ENCODE results near the gene RAPGEF5. TPM values are rescaled to one million over a fixed set of nuclear protein-coding genes. Genes with fewer than 3 reads are reported as not detected.

The RAPGEF5 gene
- total RNA-seq, 1 donor = 1.5 TPM

DNA sequence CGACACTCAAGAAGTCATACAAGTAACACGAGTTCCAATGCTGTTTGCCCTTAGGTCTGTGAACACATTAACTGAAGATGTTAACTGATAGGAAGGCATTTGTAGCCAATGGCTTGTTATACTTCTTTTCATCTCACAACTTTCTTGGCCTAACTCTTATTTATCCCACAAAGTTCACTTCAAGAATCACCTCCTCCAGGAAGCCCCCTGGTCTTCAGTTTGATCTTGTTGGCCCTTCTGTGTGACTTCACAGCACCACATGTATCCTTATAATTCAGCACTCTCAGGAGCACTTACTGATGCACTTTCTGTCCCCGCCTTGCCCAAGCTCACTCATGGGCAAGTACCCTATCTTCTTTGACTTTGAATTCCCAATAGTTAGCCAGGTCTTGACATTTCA, 159.6 kb downstream of the RAPGEF5 start:
- H3K4me3 ChIP-seq (ENCODE audit: low read depth, low read length) = no peak overlapping the region

DNA sequence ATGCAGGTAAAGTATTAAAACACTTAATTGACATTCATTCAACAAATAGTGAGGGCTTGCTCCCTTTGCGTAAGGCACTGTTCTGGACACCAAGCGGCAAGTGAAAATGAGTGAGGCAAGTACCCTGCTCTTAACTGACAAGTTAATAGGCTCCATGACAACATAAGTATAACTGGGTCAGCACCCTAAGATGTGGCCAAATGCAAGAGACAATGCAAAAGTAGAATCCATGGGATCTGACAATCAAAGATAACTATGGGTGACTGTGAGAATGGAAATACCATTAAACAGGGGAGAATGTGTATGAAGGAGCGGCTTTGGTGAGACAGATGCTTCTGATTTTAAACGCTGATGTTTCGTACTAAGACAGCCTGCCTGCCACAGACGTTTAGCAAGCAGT, 160.5 kb downstream of the RAPGEF5 start:
- no peak overlapping the region for H3K4me3 ChIP-seq (ENCODE audit: low read depth, low read length)
- TF ChIP-seq, protein P1, sequence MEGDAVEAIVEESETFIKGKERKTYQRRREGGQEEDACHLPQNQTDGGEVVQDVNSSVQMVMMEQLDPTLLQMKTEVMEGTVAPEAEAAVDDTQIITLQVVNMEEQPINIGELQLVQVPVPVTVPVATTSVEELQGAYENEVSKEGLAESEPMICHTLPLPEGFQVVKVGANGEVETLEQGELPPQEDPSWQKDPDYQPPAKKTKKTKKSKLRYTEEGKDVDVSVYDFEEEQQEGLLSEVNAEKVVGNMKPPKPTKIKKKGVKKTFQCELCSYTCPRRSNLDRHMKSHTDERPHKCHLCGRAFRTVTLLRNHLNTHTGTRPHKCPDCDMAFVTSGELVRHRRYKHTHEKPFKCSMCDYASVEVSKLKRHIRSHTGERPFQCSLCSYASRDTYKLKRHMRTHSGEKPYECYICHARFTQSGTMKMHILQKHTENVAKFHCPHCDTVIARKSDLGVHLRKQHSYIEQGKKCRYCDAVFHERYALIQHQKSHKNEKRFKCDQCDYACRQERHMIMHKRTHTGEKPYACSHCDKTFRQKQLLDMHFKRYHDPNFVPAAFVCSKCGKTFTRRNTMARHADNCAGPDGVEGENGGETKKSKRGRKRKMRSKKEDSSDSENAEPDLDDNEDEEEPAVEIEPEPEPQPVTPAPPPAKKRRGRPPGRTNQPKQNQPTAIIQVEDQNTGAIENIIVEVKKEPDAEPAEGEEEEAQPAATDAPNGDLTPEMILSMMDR (IDR thresholded peaks at IDR 0.05; ENCODE audit: insufficient read depth, low read length) = no peak

More for the DNA sequence above, 159.6 kb downstream of the RAPGEF5 start:
- TF ChIP-seq, protein P1 (IDR thresholded peaks at IDR 0.05; ENCODE audit: insufficient read depth, low read length) = no peak
- no peak for DNase-seq (ENCODE audit: low read depth)

DNA sequence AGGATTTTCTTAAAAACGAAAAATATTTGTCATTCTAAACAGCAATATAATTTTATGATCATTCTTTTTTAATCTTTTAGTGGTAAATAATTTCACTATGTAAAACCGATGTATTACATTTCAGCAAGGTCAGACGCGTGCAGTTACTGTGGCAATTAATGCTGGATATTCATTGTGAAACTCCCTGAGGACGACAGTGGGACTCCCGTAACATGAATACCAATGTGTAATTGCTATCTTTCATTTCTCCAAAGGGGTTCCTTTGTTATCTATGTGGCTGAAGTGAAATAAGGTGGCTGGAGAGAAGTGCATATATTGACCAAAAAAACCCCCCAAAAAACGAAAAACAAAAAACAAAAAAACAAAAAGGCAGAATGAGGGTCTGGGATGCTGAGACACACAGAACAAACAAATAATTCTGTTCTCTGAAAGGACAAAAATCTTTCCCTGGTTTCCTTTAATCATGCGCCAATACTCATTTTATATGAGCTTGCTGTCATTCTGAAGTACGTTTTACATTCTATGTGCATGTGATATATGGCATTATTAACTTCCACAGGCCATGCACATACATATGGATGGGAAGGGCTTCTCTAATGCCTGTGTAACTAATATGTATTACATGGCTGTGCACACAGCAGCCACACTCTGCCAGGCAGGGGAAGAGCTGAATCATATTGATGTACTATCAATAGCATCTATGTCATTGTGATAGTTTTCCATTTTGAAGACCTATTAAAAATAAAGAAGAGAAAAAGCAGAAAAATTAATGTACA, 161.4 kb downstream of the RAPGEF5 start:
- TF ChIP-seq, protein P1 (IDR thresholded peaks at IDR 0.05; ENCODE audit: insufficient read depth, low read length) = no peak
- DNase-seq (ENCODE audit: low read depth) = no peak

More for the DNA sequence above, 160.5 kb downstream of the RAPGEF5 start:
- DNase-seq (ENCODE audit: low read depth) = no peak

DNA sequence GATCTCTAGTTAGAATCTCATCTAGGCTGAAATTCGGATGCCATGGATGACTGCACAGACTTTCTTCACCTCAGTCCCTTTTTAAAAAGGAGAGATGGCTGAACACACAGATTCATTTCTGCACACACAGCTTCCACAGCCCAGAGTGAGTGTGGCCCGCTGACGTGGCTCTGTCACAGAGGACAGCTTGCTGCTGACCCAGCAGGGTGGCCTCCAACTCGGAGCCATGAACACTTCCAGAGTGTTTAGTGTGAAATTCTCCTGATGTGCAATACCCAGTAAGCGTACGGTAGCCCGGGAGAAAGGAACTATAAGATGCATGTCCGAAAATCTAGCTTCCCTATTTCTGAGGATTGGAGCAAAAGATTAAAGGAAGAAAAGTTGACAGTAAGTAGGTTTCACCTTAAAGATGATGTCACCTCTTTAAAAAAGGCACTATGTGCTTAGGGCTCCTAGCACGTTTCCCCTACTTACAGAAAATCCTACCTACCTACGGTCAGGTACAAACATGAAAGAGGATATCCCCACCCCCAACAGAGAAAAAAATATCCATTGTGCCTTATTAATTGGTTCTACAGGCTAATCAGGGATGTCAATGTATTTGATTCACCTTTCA, 162.2 kb downstream of the RAPGEF5 start:
- TF ChIP-seq, protein P1 (IDR thresholded peaks at IDR 0.05; ENCODE audit: insufficient read depth, low read length) = no peak
- H3K4me3 ChIP-seq (ENCODE audit: low read depth, low read length) = no peak overlapping the region
- no peak for DNase-seq (ENCODE audit: low read depth)

More for the DNA sequence above, 161.4 kb downstream of the RAPGEF5 start:
- H3K4me3 ChIP-seq (ENCODE audit: low read depth, low read length) = no peak overlapping the region

DNA sequence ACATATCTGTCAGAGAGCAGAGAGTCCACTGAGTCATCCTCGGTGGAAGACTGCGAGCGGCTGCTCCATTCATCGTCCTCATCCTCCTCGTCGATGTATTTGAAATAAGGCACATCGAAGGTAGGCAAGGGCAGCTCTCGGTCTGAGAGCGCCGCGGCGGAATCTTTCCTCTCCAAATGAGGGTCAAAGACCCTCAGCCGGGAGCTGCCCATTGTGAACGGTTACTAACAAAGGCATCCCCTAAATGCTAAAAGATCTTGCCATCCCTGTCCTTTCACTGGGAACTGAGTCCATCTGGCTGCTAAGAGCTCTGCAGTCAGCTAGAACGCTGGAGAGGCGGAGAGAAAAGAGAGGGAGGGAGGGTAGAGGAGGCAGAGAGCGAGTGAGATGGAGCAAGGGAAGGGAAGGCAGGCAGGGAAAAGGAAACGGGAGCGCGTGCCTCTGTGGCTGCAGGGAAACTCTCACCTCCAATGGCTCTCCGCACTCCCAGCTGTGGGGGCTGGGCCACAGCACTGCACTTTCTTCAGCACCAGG, 163.4 kb downstream of the RAPGEF5 start:
- peak overlapping the region; percentile 49 for H3K4me3 ChIP-seq (ENCODE audit: low read depth, low read length)
- TF ChIP-seq, protein P1 (IDR thresholded peaks at IDR 0.05; ENCODE audit: insufficient read depth, low read length) = no peak
- DNase-seq (ENCODE audit: low read depth) = peak; percentile 51

DNA sequence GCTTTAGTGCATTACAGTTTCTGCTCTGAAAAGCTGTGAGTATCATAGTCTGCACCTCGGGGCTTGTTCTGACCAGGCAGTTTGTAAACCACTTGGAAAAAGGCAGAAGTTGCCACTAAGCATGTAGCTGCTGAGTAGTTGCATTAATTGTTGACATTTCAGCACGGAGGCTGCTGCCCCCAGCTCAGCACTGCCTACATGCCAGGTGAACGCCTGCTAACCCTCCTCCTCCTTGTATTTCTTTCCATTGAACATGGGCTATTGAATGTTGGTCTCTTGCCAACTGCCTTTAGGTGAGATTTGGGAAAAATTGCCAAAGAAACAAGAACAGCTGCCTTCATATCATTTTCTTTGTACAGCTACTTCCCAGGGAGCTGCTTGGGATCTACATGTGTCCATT, 164.2 kb downstream of the RAPGEF5 start:
- TF ChIP-seq, protein P1 (IDR thresholded peaks at IDR 0.05; ENCODE audit: insufficient read depth, low read length) = no peak
- H3K4me3 ChIP-seq (ENCODE audit: low read depth, low read length) = no peak overlapping the region
- DNase-seq (ENCODE audit: low read depth) = no peak
